ENCODE data around the gene PACSIN1. TPM values are rescaled to one million over a fixed set of nuclear protein-coding genes. Genes with fewer than 3 reads are reported as not detected.

PACSIN1 gene
- total and polyA plus RNA-seq, 2 experiments from 2014 or later, result 0.05 to 0.37 TPM

DNA sequence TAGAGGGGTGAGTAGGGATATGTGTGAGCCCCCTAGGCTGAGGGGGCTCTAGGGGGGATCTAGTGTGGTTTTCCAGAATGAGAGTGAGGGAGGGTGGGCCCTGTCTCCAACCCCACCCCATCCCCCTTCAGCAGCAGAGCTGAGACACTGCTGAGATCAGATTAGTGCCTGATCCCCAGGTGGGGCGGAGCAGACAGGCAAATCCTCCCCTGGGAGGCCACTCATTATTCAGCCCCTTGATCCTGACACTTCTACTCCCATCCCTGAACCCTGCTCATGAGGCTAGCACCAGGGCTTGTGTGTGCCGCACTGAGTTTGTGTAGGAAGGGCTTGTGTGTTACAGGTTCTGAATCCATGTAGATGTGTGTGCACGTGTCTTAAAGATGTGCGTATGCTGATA lies 47.8 kb downstream of the PACSIN1 start:
- Histone ChIP-seq H4K20me1 (ENCODE audit: insufficient read depth, poor library complexity, severe bottlenecking) (no peaks in the 10 kb centered on the region), H2AFZ (no peak overlapping the region), H3K9me2 (replicated peaks; ENCODE audit: insufficient read depth) (no peaks in the 10 kb centered on the region), H3K79me2 (no peaks in the 10 kb centered on the region), H3K36me3 (replicated peaks; ENCODE audit: insufficient read depth, low read depth) (no peaks in the 10 kb centered on the region), H3K4me2 (no peak overlapping the region), H3K9me3 (ENCODE audit: low read depth) (no peaks in the 10 kb centered on the region), H3K27me3 (peaks cover 5% of the 10 kb centered on the region), H3K4me1 (ENCODE audit: insufficient read depth) (peaks cover 4% of the 10 kb centered on the region), H3K27ac (no peak overlapping the region), H3K4me3 (no peak overlapping the region)
- DNase-seq (ENCODE audit: low spot score), result no peak
- no peak for TF ChIP-seq CTCF (IDR thresholded peaks at IDR 0.05; ENCODE audit: poor library complexity)
- no peak for TF ChIP-seq EZH2 (IDR thresholded peaks at IDR 0.05; ENCODE audit: borderline replicate concordance)
- no peak for TF ChIP-seq EZH2phosphoT487 (IDR thresholded peaks at IDR 0.05; ENCODE audit: low read depth, severe bottlenecking, unreplicated experiment)
- WGBS (ENCODE audit: low lambda C conversion rate, missing lambda C conversion rate), result 79% methylated on average over 4 of the region's 4 CpGs

DNA sequence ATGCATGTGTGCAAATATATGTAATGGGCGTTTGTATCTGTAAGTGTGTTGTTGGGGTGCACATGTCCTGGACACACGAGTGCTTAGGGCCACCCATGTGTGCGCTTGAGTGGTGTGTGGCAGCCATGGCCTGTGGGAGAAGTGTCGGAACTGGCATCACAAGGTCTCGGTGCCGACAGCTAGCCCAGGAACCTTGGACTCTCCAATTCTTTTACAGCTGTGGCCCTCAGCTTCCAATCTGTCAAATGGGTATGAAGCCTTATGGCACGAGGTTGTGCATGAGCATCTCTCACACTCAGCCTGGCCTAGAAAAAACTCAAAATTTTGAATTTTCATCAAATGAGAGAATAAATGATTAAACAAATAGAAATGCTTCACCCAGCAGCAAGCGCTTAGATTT lies 48.2 kb downstream of the PACSIN1 start:
- no peak for DNase-seq (ENCODE audit: low spot score)
- H2AFZ ChIP-seq, result no peak overlapping the region
- no peak overlapping the region for H3K27ac ChIP-seq
- no peaks in the 10 kb centered on the region for H4K20me1 ChIP-seq (ENCODE audit: insufficient read depth, poor library complexity, severe bottlenecking)
- peaks cover 4% of the 10 kb centered on the region for H3K4me1 ChIP-seq (ENCODE audit: insufficient read depth)
- H3K9me2 ChIP-seq (replicated peaks; ENCODE audit: insufficient read depth), result no peaks in the 10 kb centered on the region
- TF ChIP-seq EZH2phosphoT487 (IDR thresholded peaks at IDR 0.05; ENCODE audit: low read depth, severe bottlenecking, unreplicated experiment), result no peak
- TF ChIP-seq EZH2 (IDR thresholded peaks at IDR 0.05; ENCODE audit: borderline replicate concordance), result no peak
- no peak for TF ChIP-seq CTCF (IDR thresholded peaks at IDR 0.05; ENCODE audit: poor library complexity)
- 80% methylated on average over 8 of the region's 8 CpGs for whole genome bisulfite sequencing (ENCODE audit: low lambda C conversion rate, missing lambda C conversion rate)
- H3K4me3 ChIP-seq, result no peak overlapping the region
- H3K79me2 ChIP-seq, result no peaks in the 10 kb centered on the region
- peaks cover 5% of the 10 kb centered on the region for H3K27me3 ChIP-seq
- peak overlapping the region; percentile 80 for H3K4me2 ChIP-seq
- H3K9me3 ChIP-seq (ENCODE audit: low read depth), result no peaks in the 10 kb centered on the region
- no peaks in the 10 kb centered on the region for H3K36me3 ChIP-seq (replicated peaks; ENCODE audit: insufficient read depth, low read depth)

GRCh38 chr6:34514593-34515472 lies 49.0 kb downstream of the PACSIN1 start:
- no peaks in the 10 kb centered on the region for H3K9me3 ChIP-seq (ENCODE audit: low read depth)
- no peak for TF ChIP-seq CTCF (IDR thresholded peaks at IDR 0.05; ENCODE audit: poor library complexity)
- no peak for TF ChIP-seq EZH2phosphoT487 (IDR thresholded peaks at IDR 0.05; ENCODE audit: low read depth, severe bottlenecking, unreplicated experiment)
- no peak for TF ChIP-seq EZH2 (IDR thresholded peaks at IDR 0.05; ENCODE audit: borderline replicate concordance)
- no peaks in the 10 kb centered on the region for H3K79me2 ChIP-seq
- 16% methylated on average over 21 of the region's 34 CpGs for WGBS (ENCODE audit: low lambda C conversion rate, missing lambda C conversion rate)
- peak overlapping the region; percentile 80 for H3K4me2 ChIP-seq
- no peaks in the 10 kb centered on the region for H3K9me2 ChIP-seq (replicated peaks; ENCODE audit: insufficient read depth)
- H2AFZ ChIP-seq, result no peak overlapping the region
- H3K4me3 ChIP-seq, result no peak overlapping the region
- no peaks in the 10 kb centered on the region for H4K20me1 ChIP-seq (ENCODE audit: insufficient read depth, poor library complexity, severe bottlenecking)
- peak; percentile 85 for DNase-seq (ENCODE audit: low spot score)
- H3K27me3 ChIP-seq, result peaks cover 5% of the 10 kb centered on the region
- no peaks in the 10 kb centered on the region for H3K36me3 ChIP-seq (replicated peaks; ENCODE audit: insufficient read depth, low read depth)
- H3K27ac ChIP-seq, result no peak overlapping the region
- peaks cover 4% of the 10 kb centered on the region for H3K4me1 ChIP-seq (ENCODE audit: insufficient read depth)

Measured in hepatocyte (in vitro differentiated cells).